Left renal pelvis (tissue), 4 donors: ENCODE results near the gene HLA-DQA1. TPM values are rescaled to one million over a fixed set of nuclear protein-coding genes. Genes with fewer than 3 reads are reported as not detected.
"Not testable (repeated sequence)": the region's sequence is repeated elsewhere in the genome, so short reads cannot be mapped to it uniquely, and the experiment has no call there.

ENCODE experiments used
- DNase-seq, 4 donors: peaks; one replicate each; pipeline ENCODE4 v3.0.0-alpha.2; 2013; ENCODE audit warnings: low read depth in 4 of 4, low spot score in 3 of 4
- polyA plus RNA-seq, 4 donors: library from polyadenylated mRNA; unstranded; fragments of 120-200 nt; gene quantifications; one replicate each; pipeline ENCODE4 v1.2.1, GENCODE V29; 2013; ENCODE audit not compliant: insufficient read length in 4 of 4

HLA-DQA1 gene
- polyA plus RNA-seq, 4 donors, result 2.2 to 4.5 (median 3.6) TPM

DNA sequence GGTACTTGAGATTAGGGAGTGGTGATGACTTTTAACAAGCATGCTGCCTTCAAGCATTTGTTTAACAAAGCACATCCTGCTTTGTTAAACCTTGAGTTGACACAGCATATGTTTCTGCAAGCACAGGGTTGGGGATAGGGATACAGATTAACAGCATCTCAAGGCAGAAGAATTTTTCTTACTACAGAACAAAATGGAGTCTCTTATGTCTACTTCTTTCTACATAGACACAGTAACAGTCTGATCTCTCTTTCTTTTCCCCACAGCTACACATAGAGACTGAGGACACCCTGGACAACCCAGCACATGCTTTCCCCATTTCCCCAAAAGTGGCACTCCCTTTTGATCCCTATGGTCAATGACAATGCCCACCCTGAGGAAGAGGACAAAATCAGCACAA lies 20.6 kb downstream of the HLA-DQA1 start:
- DNase-seq, result not testable (repeated sequence)

DNA sequence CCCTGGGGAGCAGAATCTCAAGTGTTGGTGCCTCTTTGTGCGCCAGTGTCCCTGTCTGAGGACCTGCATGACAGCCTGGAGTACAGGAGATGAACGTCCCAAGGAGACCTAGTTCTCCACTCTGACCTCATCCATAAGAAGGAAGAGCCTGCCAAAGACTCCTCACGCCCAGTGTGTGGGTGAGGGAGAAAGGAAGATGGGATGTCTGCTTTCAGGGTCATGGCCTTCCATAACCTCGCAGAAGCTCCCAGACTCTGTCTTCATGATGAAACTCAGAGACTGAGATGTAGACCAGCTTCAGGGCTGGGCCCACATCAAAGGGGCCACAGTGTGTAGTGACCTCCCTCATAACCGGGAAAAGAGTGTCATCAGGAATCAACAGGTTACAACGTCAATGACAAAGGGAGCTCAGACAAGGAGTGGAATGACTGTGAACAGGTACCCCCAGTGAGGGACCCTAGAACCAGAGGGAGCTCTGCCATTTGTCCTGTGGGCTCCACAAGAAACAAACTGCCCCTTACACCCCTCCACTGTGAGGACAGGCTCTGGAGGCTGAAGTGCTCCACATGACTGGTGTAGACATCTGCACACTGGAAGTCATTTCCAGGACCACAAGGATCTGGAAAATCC lies 21.2 kb downstream of the HLA-DQA1 start:
- no peak for DNase-seq

DNA sequence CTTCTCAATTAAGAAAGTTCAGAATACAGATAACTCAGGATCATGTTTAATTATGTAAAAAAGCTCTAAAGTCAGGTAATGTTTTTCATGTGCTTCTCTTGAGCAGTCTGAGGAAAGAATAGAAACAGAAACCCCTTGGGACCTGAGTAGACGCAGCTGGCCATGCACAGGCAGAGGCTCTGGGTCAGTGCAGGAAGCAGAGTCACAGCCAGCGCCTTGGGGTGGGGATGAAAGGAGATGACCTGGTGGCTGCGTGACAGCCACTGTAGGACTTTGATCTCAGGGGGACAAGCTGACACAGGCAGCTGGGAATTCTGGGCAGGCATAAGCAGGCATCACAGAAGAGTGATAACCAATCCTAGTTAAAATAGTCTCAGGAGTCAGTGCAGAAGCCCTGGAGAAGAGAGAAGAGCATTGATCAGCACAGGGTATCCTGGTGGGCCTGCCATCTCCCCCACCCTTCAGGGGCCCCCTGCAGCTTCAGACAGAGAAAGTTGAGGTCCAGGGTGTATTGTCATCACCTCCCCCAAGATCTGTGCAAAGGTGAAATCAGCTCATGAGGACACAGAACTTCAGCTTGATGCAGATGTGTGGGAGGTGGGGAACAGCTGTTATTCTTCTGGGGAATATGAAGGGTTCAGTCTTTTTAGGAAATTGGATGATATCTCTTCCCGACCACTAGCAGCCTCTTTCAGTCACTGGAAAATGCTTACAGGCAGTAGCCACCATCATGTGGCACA lies 22.8 kb downstream of the HLA-DQA1 start:
- DNase-seq, result no peak

DNA sequence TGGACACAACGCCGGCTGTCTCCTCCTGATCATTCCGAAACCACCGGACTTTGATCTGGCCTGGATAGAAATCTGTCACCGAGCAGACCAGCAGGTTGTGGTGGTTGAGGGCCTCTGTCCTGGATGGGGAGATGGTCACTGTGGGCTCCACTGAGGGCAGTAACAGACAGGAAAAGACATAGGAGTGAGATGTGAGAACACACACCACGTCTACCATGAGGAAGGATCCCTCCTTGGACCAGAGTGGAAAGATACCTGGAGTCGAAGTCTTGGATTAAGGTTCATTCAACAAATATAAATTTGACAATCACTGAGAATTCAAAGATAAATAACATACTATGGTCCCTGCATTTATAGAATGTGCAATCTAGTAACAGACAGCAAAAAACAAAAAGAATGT lies 24.9 kb downstream of the HLA-DQA1 start:
- no peak for DNase-seq

DNA sequence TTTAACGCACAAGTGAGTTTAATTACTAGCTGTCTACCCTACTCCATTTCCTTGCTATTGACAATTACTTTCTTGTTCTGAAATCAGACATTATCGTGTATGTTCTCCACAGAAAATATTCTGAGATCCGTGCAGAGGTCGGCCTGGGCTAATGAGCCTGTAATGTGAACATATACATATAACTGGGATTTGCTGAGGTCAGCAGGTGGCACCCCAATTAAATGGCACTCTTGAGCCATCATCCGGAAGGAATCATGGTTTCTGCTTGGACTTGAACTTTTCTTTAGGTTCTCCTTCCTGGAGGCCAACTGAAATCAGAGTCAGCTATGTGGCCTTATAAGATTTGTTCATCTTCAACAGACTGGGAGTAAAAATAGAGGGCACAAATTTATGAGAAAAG lies 25.6 kb downstream of the HLA-DQA1 start:
- no peak for DNase-seq

DNA sequence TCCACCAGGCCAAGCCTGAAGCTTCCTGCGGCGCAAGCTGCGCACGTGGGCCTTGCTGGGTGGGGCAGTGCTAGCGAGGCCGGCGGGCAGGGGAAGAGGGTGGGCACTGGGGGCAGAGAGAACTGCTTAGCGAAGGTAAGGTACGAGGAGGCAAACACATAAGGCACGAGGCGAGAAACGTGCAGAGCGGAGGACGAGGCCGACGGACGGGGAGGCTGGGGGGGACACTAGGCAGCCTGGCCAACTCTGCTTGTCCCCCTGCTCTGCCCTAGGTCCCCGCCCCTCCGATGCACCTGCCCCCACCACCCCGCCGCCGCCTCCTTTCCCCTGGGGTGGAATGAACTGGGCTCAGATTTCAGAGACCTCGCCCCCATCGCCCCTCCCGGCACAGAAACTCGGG lies 27.1 kb downstream of the HLA-DQA1 start:
- no peak for DNase-seq

DNA sequence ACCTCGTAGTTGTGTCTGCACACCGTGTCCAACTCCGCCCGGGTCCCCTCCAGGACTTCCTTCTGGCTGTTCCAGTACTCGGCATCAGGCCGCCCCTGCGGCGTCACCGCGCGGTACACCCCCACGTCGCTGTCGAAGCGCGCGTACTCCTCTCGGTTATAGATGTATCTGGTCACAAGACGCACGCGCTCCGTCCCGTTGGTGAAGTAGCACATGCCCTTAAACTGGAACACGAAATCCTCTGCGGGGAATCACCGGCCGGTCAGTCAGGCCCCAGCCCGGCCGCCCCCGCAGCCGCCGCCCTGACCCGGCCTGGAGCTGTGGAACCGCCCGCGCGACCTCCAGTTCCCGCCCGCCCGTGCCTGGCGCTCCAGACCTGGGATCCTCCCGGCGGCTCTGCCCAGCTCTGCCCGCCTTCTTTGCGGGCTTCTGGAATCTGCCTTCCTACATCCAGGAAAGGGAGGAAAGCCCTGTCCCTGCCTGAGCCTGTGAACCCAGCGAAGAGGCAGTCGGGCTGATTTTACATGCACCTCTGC lies 27.7 kb downstream of the HLA-DQA1 start:
- no peak for DNase-seq

DNA sequence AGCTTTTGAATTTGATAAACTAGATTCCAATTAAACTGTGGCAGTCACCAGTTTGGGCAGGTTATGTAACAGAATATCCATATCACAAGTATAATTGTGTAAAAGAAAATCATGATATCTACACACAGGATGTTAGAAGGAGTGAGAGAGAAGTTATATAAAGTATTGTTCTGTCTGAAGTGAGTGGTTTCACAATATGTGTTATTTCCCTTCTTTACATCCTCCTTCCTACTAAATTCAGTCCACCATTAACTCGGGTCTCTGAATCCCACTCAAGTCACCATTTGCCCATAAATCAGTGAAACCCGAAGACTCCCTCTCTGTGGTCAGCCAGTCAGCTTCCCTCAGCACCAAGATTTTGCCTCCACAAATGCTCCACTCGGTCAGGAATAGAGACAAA lies 28.5 kb downstream of the HLA-DQA1 start:
- DNase-seq, result no peak

DNA sequence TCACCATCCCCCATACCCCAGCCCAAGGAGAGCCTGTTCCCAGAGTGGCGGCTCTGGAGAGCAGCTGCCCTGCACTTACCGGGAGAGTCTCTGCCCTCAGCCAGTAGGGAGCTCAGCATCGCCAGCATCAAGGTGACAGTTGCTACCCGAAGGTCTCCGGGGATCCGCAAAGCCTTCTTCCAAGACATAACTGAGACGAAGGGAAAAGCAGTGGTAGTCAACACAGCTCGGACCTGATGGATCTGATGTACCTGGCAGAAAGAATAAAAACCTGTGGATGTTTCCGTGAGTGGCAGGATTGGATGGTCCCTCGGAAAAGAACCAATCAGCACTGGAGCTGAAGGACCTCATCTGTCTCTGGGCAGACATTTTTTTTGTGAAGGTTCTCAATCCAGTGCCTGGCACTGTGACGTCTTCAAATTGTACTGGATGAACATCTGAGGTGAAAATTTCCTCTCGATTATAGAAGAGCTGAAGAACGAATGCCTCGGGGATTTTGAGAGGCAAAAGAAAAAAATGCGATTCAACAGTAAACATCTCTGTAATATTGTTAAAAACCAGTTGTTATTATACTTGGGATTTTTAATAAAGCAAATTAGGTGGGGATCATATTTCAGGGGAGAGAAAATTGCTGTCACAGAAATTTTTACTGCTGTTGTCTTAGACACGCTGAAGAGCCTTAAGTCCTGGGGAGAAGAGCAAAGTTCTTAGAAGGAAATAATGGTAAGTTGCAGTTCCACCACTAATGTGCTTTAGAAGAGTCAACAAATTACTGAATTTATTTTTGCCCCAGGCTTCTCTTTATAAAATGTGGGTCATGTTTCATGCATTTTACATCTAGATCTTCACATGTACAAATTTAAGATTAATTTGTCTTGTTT lies 29.5 kb downstream of the HLA-DQA1 start, which contains the start of gene HLA-DQB1:
Gene HLA-DQB1 (minus strand): TSS at position 238 of the 881 bp plus-strand sequence. CDS start 50 bp downstream, at position 188.
- DNase-seq, result peak in 2 of 4 donors; percentile 25 to 65

DNA sequence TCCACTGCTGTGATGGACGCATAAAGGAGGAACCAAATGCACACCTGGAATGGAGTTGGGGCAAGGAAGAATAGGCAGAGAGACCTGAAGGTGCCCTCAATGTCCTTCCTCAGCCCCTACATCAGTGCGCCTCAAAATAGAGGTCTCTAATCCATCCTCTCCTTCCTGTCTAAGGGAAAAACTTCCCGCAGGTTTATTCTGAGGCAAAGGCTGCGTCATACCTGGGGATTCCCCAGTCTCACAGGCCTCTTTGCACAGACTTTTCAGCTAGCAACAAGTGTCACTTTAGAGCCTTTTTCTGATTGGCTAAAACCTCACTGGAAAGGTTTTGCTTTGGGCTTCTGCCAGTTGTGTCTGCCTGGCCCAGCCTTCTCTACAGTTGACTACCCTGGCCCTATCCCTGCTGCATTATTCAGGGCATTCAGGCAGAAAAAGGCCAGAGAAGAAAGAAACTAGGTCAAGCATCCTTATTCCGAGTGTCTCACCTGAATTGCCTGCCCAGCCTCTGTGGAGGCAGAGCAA lies 31.1 kb downstream of the HLA-DQA1 start:
- no peak for DNase-seq

DNA sequence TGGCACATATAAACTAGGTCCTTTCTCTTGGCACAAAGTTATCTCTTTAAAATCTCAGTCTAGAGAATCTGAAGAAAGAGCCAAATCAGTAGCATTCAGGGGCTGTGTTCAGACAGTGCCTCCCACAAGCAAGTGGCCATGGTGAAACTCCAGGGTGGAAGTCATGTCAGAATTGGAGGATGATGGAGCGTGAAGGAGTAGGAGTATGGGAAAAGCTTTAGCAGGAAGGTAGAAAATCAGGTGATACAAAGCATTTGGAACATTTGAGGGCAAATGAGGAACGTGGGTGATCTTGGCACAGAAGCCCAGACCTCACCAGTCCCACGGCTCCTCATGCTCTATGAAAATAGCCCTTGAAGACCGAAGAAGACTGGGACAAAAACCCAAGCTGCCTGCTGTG lies 32.0 kb downstream of the HLA-DQA1 start:
- no peak for DNase-seq

DNA sequence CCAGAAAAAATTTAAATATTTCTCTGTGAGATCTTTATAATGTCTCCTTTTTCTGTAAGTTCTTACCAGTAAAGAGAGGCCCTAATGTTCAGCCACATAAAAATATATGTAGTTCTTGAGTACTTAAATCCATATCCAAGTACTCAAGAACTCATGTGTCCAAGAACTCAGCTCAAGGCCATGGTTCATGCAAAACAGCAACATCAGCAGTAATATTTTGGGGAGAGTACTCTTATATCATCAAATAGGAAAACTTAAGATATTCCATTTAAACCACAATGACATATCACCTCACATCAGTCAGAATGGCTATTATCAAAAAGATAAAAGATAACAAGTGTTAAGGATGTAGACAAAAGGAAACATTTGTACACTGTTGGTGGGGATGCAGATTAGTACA lies 32.7 kb downstream of the HLA-DQA1 start:
- DNase-seq, result no peak

DNA sequence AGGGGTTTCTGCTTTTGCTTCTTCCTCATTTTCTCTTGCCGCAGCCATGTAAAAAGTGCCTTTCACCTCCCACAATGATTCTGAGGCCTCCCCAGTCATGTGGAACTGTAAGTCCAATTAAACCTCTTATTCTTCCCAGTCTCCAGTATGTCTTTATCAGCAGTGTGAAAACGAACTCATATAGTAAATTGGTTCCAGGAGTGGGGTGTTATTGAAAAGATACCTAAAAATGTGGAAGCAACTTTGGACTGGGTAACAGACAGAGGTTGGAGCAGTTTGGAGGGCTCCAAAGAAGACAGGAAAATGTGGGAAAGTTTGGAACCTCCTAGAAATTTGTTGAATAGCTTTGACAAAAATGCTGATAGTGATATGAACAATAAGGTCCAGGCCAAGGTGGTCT lies 34.7 kb downstream of the HLA-DQA1 start:
- DNase-seq, result not testable (repeated sequence)

DNA sequence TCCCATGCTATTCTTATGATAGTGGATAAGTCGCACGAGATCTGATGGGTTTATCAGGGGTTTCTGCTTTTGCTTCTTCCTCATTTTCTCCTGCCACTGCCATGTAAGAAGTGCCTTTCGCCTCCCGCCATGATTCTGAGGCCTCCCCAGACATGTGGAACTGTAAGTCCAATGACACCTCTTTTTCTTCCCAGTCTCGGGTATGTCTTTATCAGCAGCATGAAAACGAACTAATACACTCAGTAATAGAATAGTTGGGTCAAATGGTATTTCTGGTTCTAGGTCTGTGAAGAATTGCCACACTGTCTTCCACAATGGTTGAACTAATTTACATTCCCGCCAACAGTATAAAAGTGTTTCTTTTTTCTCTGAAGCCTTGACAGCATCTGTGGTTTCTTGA lies 36.9 kb downstream of the HLA-DQA1 start:
- DNase-seq, result not testable (repeated sequence)

DNA sequence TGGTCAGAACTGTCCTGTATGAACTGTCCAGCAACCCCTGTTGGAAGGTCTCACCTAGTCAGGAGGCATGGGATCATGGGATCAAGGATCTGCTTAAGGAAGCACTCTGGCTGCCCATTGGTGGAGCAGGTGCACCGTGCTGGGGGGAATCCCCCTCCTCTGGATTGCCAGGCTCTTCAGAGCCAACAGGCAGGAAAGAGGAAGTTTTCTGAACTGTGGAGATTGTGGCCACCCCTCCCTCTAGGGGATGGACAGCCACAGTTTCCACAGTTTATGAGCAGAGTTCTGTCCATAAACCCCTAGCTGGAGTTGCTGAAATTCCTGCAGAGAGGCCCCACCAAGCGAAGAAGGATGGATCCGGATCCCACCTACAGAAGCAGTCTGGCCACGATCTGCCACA lies 42.3 kb downstream of the HLA-DQA1 start:
- no peak for DNase-seq

DNA sequence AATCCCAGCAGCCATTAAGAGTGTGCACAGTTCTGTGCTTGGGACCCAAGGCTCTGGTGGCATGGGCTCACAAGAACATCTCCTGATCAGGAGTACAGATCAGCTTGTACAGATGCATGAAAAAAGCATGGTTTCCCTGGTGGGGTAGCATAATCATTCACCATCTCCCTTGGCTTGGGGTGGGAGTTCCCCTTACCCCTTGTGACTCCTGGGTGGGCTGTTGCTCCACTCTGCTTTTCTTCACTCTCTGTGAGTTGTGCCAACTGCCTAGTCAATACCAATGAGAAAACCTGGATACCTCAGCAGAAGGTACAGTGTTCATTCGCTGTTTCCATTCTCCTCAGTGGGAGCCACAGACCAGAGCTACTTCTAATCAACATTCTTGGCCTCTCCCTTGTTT lies 42.8 kb downstream of the HLA-DQA1 start:
- no peak for DNase-seq

DNA sequence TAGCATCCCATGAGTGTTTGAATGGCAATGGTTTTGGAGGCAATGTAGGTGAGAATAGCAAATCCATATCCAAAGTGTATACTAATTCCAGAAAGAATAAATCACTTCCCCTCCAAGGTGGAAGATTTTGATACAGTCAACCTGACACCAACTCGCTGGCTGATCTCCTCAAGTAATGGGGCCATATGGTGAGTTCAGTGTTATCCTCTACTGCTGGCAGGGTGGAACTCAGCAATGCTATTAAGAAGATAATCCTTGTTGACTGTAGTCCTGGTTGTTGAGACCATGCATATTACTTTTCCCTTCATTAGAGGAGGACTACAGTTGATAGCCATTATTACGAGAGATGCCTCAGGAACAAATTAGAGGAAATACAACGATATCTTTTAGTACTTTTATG lies 47.0 kb downstream of the HLA-DQA1 start:
- DNase-seq, result no peak

DNA sequence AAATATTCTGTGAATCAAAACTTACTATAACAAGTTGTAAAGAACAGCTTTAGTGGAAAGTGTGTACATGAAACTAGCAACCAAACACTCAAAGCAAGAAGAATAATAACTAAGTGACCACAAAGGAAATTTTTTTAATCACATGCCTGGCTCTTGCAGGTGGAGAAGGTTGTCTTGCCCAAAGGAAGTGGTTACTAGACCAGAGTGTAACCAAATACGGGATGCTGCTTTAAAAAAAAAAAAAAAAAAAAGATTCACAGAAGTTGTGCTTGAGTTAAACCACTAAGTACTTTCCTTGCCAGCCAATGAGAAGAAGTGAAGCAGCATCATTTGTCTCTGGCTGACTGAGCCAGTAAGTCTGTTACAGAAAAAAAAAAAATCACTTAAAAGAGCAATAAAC lies 48.4 kb downstream of the HLA-DQA1 start:
- DNase-seq, result no peak

DNA sequence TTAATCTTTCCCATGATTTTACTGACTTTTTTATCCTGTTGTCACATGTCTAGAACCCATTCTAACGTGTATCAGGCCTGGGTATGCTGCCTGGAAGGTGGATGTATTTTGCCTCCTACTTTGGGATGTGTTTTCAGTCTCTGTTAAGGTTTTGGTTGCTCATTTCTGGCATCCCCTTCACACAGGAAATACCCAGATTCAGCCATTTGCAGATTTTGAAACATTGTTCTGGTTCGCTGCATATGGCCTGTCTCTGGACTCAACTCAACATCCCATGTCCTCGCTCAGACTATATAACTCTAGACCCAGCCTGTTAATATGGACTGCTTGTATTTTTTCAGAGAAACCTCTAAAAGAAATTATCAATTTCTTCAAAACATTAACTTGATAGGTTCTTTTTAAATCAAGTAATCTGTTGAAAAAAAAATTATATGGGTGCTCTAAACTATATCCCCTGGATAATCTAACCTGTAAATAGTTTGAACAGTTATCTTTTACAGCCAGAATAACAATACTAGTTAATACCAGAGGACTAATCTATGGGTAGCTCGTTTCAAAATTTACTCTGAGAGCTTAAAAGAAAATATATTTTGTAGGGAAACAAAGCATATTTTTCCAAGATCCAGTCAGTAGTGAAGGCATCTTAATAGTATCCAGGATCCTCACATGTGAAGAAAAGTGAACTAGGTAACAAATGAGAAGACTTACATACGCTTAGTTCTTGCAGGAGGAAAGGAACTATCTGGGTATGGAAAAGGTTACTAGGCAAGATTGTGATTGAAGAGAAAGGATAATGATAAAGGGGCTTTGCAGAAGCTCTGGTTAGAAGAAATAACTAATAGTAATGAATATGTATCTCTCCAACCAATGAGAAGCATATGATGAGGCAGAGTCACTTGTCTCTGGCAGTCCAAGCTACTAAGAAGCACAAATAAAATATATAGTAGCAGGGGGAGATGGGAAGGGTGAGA lies 52.6 kb downstream of the HLA-DQA1 start:
- no peak for DNase-seq

DNA sequence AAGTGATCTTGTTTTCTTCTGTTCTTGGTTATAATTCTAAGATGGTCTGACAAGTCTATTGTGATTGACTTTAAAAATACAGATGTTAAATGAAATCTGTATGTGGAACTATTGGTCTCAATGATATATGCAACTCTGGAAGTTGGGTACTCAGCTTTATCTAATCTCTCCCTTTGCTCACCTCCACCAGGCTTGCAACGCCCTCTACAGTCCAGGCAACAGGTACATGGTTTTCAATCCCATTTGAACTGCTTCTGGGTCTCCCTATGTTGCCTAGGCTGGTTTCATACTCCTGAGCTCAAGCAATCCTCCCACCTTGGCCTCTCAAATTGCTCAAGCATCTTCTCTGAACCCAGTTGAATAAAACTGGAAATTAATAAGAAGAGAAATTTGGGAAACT lies 54.8 kb downstream of the HLA-DQA1 start:
- no peak for DNase-seq
